Activated CD4-positive, alpha-beta T cell treated with anti-CD3 and anti-CD28 coated beads for 36 hours (primary cell): ENCODE results near the gene CNTNAP2. TPM values are rescaled to one million over a fixed set of nuclear protein-coding genes. Genes with fewer than 3 reads are reported as not detected.
"Not testable (repeated sequence)": the region's sequence is repeated elsewhere in the genome, so short reads cannot be mapped to it uniquely, and the experiment has no call there.

Experiments
- ATAC-seq: fragments of 200-7000 bp; cut with Tn5 transposase; one replicate; pipeline ENCODE4 v1.10.0; 2021; ENCODE audit warnings: mild to moderate bottlenecking, moderate library complexity
- CTCF ChIA-PET: fragments of 350-600 bp; sonication (Branson Sonifier 250); formaldehyde crosslinking; loops from one replicate; lab custom pipeline; 2021; ENCODE audit warnings: antibody characterized with exemption; lab: Charles Lee
- POLR2A ChIA-PET: fragments of 350-600 bp; sonication (Branson Sonifier 250); formaldehyde crosslinking; loops from one replicate; lab custom pipeline; 2021; ENCODE audit warnings: antibody characterized with exemption, inconsistent platforms; lab: Charles Lee
- DNase-seq: peaks from one replicate; pipeline ENCODE4 v3.0.0-alpha.2; 2020
- H3K27ac Mint-ChIP-seq: one replicate; pipeline ENCODE4 v1.8.0; 2021; ENCODE audit warnings: mixed read lengths
- H3K27me3 Mint-ChIP-seq: one replicate; pipeline ENCODE4 v1.8.0; 2021; ENCODE audit warnings: mixed read lengths
- H3K36me3 Mint-ChIP-seq: one replicate; pipeline ENCODE4 v1.8.0; 2021; ENCODE audit warnings: low read depth, mixed read lengths
- H3K4me1 Mint-ChIP-seq: one replicate; pipeline ENCODE4 v1.8.0; 2021; ENCODE audit warnings: mixed read lengths
- H3K4me3 Mint-ChIP-seq: one replicate; pipeline ENCODE4 v1.8.0; 2021; ENCODE audit warnings: mild to moderate bottlenecking, moderate library complexity, mixed read lengths
- H3K9me3 Mint-ChIP-seq: one replicate; pipeline ENCODE4 v1.8.0; 2021; ENCODE audit warnings: low read depth, mixed read lengths
- intact Hi-C, 2 experiments: fragments of 100-400 bp; cut with DNase I in 1 of 2; cut with micrococcal nuclease in 1 of 2; formaldehyde crosslinking; loops; one replicate each; pipeline versions ENCODE4 v1.14.2 to v1.15.1; 2022 to 2024; cut with DNase I, micrococcal nuclease
- total RNA-seq, 2 experiments: library from RNA; stranded (reverse); gene quantifications; one replicate each; pipeline ENCODE4 v1.2.3, GENCODE V29; 2021

Gene CNTNAP2
- total RNA-seq, 2 experiments from 2014 or later: not detected

- Mint-ChIP-seq H3K36me3 (no peaks in the 10 kb centered on the region), H3K27me3 (no peaks in the 10 kb centered on the region)
- intact Hi-C loops: no loop called here
These were observed 758.1 kb downstream of the CNTNAP2 start for GRCh38 chr7:146874722-146875121.

GRCh38 chr7:146875237-146875785, 758.7 kb downstream of the CNTNAP2 start:
- ChIA-PET POLR2A (no interaction called here), CTCF (no interaction called here)
- H3K36me3 Mint-ChIP-seq: no peaks in the 10 kb centered on the region
- ATAC-seq: no peak
- no peak overlapping the region for H3K4me3 Mint-ChIP-seq
- no peaks in the 10 kb centered on the region for H3K27me3 Mint-ChIP-seq
- DNase-seq: no peak
- no peaks in the 10 kb centered on the region for H3K4me1 Mint-ChIP-seq
- H3K27ac Mint-ChIP-seq: no peak overlapping the region
- intact Hi-C loops: no loop called here
- H3K9me3 Mint-ChIP-seq: peaks cover 4% of the 10 kb centered on the region

More at GRCh38 chr7:146874722-146875121, 758.1 kb downstream of the CNTNAP2 start:
- H3K4me1 Mint-ChIP-seq: no peaks in the 10 kb centered on the region
- ChIA-PET POLR2A (no interaction called here), CTCF (no interaction called here)
- H3K4me3 Mint-ChIP-seq: no peak overlapping the region
- H3K9me3 Mint-ChIP-seq: peaks cover 4% of the 10 kb centered on the region
- ATAC-seq (no peak), DNase-seq (no peak)
- H3K27ac Mint-ChIP-seq: no peak overlapping the region

GRCh38 chr7:146875981-146876380, 759.4 kb downstream of the CNTNAP2 start:
- ChIA-PET CTCF (no interaction called here), POLR2A (no interaction called here)
- peaks cover 4% of the 10 kb centered on the region for H3K9me3 Mint-ChIP-seq
- H3K4me3 Mint-ChIP-seq: no peak overlapping the region
- H3K27ac Mint-ChIP-seq: no peak overlapping the region
- ATAC-seq: no peak
- no peak for DNase-seq
- no peaks in the 10 kb centered on the region for H3K4me1 Mint-ChIP-seq
- intact Hi-C loops: no loop called here
- H3K27me3 Mint-ChIP-seq: no peaks in the 10 kb centered on the region
- no peaks in the 10 kb centered on the region for H3K36me3 Mint-ChIP-seq

GRCh38 chr7:146876411-146876810, 759.8 kb downstream of the CNTNAP2 start:
- no peak overlapping the region for H3K27ac Mint-ChIP-seq
- CTCF ChIA-PET: no interaction called here
- no peak overlapping the region for H3K4me3 Mint-ChIP-seq
- H3K9me3 Mint-ChIP-seq: peaks cover 4% of the 10 kb centered on the region
- intact Hi-C loops: no loop called here
- no peak for ATAC-seq
- POLR2A ChIA-PET: no interaction called here
- no peaks in the 10 kb centered on the region for H3K27me3 Mint-ChIP-seq
- no peaks in the 10 kb centered on the region for H3K4me1 Mint-ChIP-seq
- no peak for DNase-seq
- no peaks in the 10 kb centered on the region for H3K36me3 Mint-ChIP-seq

GRCh38 chr7:146878901-146879300, 762.3 kb downstream of the CNTNAP2 start:
- H3K27ac Mint-ChIP-seq: no peak overlapping the region
- no peaks in the 10 kb centered on the region for H3K36me3 Mint-ChIP-seq
- H3K9me3 Mint-ChIP-seq: peaks cover 4% of the 10 kb centered on the region
- intact Hi-C loops: no loop called here
- ATAC-seq (no peak), DNase-seq (no peak)
- ChIA-PET CTCF (no interaction called here), POLR2A (no interaction called here)
- H3K4me3 Mint-ChIP-seq: no peak overlapping the region
- no peaks in the 10 kb centered on the region for H3K27me3 Mint-ChIP-seq
- H3K4me1 Mint-ChIP-seq: no peaks in the 10 kb centered on the region

- H3K27ac Mint-ChIP-seq: no peak overlapping the region
- H3K36me3 Mint-ChIP-seq: no peaks in the 10 kb centered on the region
- H3K4me3 Mint-ChIP-seq: no peak overlapping the region
- ATAC-seq (no peak), DNase-seq (no peak)
- ChIA-PET CTCF (interaction anchor here (1.1 kb wide), 1 partner anchor 28 kb away, joined by 3 read pairs; no protein-coding TSS in a partner anchor), POLR2A (no interaction called here)
- intact Hi-C loops: no loop called here
- no peaks in the 10 kb centered on the region for H3K9me3 Mint-ChIP-seq
- no peaks in the 10 kb centered on the region for H3K4me1 Mint-ChIP-seq
- no peaks in the 10 kb centered on the region for H3K27me3 Mint-ChIP-seq
These were observed 768.6 kb downstream of the CNTNAP2 start for GRCh38 chr7:146885231-146885630.

GRCh38 chr7:146889806-146890555, 773.4 kb downstream of the CNTNAP2 start:
- Mint-ChIP-seq H3K9me3 (no peaks in the 10 kb centered on the region), H3K36me3 (no peaks in the 10 kb centered on the region), H3K27me3 (no peaks in the 10 kb centered on the region), H3K27ac (no peak overlapping the region), H3K4me1 (no peaks in the 10 kb centered on the region), H3K4me3 (no peak overlapping the region)
- DNase-seq: no peak
- ChIA-PET CTCF (interaction anchor here (1.1 kb wide), 1 partner anchor 10 kb away, joined by 3 read pairs; no protein-coding TSS in a partner anchor), POLR2A (no interaction called here)
- no peak for ATAC-seq
- intact Hi-C loops: no loop called here

GRCh38 chr7:146892151-146892550, 775.5 kb downstream of the CNTNAP2 start:
- H3K4me3 Mint-ChIP-seq: no peak overlapping the region
- no peak for ATAC-seq
- no peak for DNase-seq
- no peaks in the 10 kb centered on the region for H3K36me3 Mint-ChIP-seq
- CTCF ChIA-PET: no interaction called here
- no peak overlapping the region for H3K27ac Mint-ChIP-seq
- no peaks in the 10 kb centered on the region for H3K4me1 Mint-ChIP-seq
- no peaks in the 10 kb centered on the region for H3K9me3 Mint-ChIP-seq
- intact Hi-C loops: no loop called here
- no peaks in the 10 kb centered on the region for H3K27me3 Mint-ChIP-seq
- POLR2A ChIA-PET: no interaction called here

- H3K27ac Mint-ChIP-seq: no peak overlapping the region
- no peaks in the 10 kb centered on the region for H3K36me3 Mint-ChIP-seq
- H3K9me3 Mint-ChIP-seq: no peaks in the 10 kb centered on the region
- no peak overlapping the region for H3K4me3 Mint-ChIP-seq
- no peaks in the 10 kb centered on the region for H3K4me1 Mint-ChIP-seq
- ATAC-seq (no peak), DNase-seq (no peak)
- intact Hi-C loops: no loop called here
- CTCF ChIA-PET: no interaction called here
- POLR2A ChIA-PET: no interaction called here
- H3K27me3 Mint-ChIP-seq: no peaks in the 10 kb centered on the region
These were observed 778.3 kb downstream of the CNTNAP2 start for GRCh38 chr7:146894927-146895326.

- no peaks in the 10 kb centered on the region for H3K9me3 Mint-ChIP-seq
- ChIA-PET POLR2A (no interaction called here), CTCF (no interaction called here)
- intact Hi-C loops: no loop called here
- no peak for DNase-seq
- H3K4me1 Mint-ChIP-seq: no peaks in the 10 kb centered on the region
- H3K4me3 Mint-ChIP-seq: no peak overlapping the region
- H3K27me3 Mint-ChIP-seq: no peaks in the 10 kb centered on the region
- no peaks in the 10 kb centered on the region for H3K36me3 Mint-ChIP-seq
- H3K27ac Mint-ChIP-seq: no peak overlapping the region
- no peak for ATAC-seq
These were observed 785.7 kb downstream of the CNTNAP2 start for GRCh38 chr7:146902266-146902665.

GRCh38 chr7:146902728-146903127, 786.1 kb downstream of the CNTNAP2 start:
- Mint-ChIP-seq H3K4me1 (no peaks in the 10 kb centered on the region), H3K4me3 (no peak overlapping the region), H3K27ac (no peak overlapping the region), H3K9me3 (no peaks in the 10 kb centered on the region), H3K27me3 (no peaks in the 10 kb centered on the region), H3K36me3 (no peaks in the 10 kb centered on the region)
- POLR2A ChIA-PET: no interaction called here
- CTCF ChIA-PET: no interaction called here
- ATAC-seq: no peak
- DNase-seq: peak; percentile 4
- intact Hi-C loops: no loop called here

- intact Hi-C loops, H3K4me3 Mint-ChIP-seq, H3K36me3 Mint-ChIP-seq, ATAC-seq, POLR2A ChIA-PET, DNase-seq, H3K27ac Mint-ChIP-seq, CTCF ChIA-PET, H3K9me3 Mint-ChIP-seq, H3K27me3 Mint-ChIP-seq, H3K4me1 Mint-ChIP-seq: not testable (repeated sequence)
These were observed 789.1 kb downstream of the CNTNAP2 start for GRCh38 chr7:146905746-146906145.
